Amygdala (tissue), 56 donors: ENCODE data around the gene SNX25.
"Not testable (repeated sequence)": the region's sequence is repeated elsewhere in the genome, so short reads cannot be mapped to it uniquely, and the experiment has no call there.

Experiments used
- DNase-seq, 56 donors: peaks; one replicate each; lab custom pipeline; 2025; lab: John Stamatoyannopoulos, UW

SNX25 gene

GRCh38 chr4:185209031-185209851 is at the start of gene SNX25:
SNX25 (plus strand) TSS chr4:185209598; CDS start chr4:185209827, 229 bp downstream.
- DNase-seq = peak in 55 of 56 donors; percentile 10 to 90 (median 75)

DNA sequence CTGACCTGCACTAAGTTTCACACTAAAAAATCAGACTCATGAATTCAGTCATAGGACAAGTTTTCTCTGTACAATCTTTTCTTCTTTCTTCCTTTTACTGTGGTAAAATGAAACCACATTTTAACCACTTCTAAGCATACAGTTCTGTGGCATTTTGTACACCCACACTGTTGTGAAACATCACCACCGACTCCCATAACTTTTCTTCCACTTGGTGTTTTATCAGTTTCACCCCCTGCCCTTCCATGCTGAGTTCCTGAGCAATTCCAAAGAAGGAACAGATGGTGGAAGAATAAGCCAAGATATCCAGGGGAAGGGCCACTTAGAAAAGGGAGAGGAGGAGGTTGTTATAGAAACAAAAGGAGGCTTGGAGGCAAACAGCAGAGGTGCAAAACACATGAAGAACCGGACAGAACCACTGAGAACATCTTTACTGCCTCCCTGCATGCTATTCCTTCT is 43.8 kb upstream of the SNX25 start:
- no peak for DNase-seq

- DNase-seq = no peak
Observed at GRCh38 chr4:185167234-185167633, 42.2 kb upstream of the SNX25 start.

GRCh38 chr4:185171373-185172071 is 37.9 kb upstream of the SNX25 start:
- DNase-seq = no peak

- no peak for DNase-seq
Observed at GRCh38 chr4:185179488-185179887, 29.9 kb upstream of the SNX25 start.

DNA sequence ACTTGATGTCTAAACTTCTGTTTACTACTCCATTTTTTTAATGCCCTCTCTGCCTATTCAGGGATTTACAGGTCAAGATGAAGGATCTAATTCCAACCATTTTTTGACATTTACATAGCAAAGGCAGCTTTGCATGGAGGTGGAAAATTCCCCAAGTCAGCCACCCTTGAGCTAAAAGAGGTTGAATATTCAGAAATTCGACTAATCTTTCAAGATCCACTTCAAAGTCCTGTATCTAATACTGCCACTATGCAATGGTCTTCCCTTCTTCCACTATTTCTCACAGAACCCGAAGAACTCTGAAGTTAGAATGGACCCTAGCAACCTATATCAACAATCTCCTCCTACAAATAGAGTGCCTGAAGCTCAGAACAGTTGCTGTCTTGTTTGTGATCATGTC is 27.2 kb upstream of the SNX25 start:
- DNase-seq = no peak

DNA sequence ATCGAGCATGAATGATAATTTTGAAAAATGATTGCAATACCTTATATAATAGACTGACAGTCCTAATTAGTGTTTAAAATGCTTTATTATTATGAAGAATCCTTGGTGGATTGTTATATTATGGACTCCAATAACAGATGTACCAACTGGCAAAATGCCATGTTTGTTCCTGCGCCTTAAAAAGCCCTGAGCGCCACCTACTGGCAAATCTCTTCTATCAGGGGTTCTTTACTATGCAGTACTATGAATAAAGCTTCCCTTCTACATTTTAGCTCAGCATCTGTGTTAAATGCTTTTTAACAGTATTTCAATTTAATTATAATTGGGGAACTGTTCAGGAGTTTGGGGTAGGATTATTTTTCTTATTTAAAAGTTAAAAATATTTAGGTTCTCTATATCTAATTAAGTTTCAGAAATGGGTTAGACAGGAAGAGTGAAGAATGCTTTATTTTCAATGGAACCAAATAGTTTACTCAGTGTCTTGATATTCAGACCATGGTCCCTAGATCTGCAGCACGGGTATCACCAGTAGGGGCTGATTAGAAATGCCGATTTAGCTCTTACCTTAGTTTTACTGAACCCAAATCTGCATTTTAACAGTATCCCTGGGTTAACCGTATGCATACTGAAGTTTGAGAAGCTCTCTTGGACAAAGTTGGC is 25.6 kb upstream of the SNX25 start:
- DNase-seq = peak in 49 of 56 donors; percentile 1 to 94 (median 41)

DNA sequence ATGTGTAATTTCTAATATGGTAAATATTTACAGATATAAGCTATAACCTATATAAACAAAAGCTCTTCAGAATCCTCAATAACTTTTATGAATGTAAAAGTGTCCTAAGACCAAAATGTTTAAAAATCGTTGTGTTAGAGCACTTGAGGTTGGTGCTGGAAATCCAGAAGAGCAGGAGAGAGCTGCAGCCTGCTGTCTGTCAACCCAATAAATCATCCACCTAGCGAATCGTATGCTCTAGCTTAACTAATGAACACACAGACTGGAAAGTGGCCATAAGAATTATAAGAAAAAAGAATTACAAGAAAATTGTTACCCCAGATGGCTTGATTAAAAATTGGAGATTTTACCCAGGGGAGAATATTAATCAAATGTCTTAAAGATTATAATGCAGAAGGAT is 22.6 kb upstream of the SNX25 start:
- no peak for DNase-seq

- DNase-seq = no peak
Observed at GRCh38 chr4:185189606-185190305, 19.6 kb upstream of the SNX25 start.

GRCh38 chr4:185190306-185190856 is 19.0 kb upstream of the SNX25 start:
- no peak for DNase-seq

- DNase-seq = no peak
Observed at GRCh38 chr4:185192059-185192458, 17.3 kb upstream of the SNX25 start.

- no peak for DNase-seq
Observed at GRCh38 chr4:185194924-185195888, 14.2 kb upstream of the SNX25 start.

GRCh38 chr4:185196437-185196836 is 13.0 kb upstream of the SNX25 start:
- DNase-seq = no peak

DNA sequence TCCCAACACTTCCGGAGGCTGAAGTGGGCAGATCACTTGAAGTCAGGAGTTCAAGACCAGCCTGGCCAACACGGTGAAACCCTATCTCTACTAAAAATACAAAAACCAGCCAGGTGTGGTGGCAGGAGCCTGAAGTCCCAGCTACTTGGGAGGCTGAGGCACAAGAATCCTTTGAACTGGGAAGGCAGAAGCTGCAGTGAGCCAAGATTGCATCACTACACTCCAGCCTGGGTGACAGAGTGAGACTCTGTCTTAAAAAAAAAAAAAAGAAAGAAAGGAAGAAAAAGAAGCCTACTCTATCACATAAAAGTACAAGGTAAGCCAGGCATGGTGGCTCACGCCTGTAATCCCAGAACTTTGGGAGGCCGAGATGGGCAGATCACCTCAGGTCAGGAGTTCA is 11.2 kb upstream of the SNX25 start:
- DNase-seq = not testable (repeated sequence)

DNA sequence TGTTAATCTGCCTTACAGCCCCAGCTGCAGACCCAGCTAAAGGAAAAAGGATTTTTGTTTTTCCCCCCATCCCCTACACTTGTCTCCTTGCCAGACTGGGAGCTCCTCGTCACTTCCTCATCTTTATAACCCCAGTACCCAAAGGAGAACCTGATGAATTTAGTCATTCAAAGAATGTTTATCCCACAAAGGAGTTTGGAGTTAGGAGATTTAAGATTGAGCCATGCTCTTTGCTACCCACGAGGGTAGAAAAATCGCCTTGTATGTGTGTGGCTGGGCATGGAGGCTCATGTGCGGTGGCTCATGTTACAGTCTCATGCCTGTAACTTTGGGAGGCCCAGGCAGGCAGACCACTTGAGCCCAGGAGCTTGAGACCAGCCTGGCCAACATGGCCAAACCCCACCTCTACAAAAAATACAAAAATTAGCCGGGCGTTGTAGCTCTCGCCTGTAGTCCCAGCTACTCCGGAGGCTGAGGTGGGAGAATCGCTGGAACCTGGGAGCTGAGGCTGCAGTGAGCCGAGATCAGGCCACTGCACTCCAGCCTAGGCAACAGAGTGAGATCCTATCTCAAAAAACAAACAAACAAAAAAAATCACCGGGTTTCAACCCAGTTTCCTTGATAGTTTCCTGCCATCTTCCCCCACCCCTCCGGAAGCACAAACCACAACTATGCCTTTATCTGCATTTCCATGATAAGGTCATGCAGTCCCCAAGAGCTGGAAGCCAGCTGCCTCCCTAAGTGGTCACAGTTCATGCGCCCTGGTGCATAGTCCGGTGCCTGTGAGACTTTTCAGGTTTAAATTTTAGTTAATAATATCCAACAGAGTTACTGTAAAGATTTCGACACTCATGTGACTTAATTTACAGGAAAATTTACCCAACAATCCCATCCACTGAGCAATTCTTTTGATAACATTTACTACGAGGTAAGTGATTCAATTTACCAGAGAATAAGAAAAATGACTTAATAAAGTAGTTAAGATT is 7.1 kb upstream of the SNX25 start:
- DNase-seq = no peak

DNA sequence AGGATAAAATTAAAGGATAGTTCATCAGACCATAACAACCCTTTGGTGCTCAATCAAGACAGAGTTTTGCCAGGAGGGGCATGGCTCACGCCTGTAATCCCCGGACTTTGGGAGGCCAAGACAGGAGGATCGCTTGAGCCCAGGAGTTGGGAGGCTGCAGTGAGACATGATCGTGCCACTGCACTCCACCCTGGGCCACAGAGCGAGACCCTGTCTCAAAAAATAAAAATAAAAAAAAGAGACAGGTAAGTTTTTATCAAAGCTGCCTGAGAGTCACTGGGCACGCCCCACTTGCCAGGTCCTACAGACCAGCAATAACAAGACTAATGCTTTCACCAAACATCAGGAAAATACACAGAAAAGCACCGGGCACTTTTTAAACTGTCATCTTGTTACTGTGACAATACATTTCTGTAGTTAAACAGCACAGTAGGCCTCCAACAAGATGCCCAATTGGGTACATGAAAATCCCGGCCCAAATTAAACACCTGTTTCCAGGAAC is 6.4 kb upstream of the SNX25 start:
- DNase-seq = peak in 2 of 56 donors; percentile 22 to 23

DNA sequence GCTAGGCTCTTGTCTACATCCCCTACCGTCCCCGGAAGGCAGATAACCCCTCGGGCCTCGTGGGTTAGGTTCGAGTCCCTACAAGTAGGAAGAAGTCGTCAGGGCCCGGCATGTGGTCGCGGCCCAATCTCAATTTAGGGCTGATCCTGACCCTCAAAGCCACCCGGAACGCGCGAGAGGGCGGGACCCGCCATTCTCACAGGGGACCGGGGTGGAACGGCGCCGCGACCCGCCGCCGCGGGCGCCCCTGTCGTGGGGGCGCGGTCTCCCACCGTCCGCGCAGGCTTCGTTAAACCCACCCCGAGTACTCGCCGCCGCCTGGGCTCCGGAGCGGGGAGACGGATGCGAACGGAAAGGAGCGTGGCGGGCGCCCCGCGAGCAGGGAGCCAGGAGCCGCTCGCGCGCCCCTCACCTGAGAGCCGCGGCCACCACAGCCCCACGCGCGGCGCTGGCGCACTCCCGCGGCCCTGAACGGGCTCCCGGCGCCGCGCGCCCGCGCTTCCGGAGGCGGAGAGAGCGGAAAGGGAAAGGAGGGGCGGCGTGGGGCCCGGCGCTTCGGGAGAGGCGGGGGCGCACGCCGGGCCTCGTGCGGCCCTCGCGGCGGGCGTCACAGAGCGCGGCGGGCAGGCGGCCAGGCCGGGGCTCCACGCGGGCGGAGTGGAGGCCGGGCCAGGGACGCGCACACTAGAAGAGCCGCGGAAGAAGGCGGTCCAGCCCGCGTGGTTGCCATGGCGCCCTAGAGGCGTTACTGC is 5.7 kb upstream of the SNX25 start, which contains the start of gene CFAP97:
Gene CFAP97, minus strand, starts transcription at position 515 of the 752 bp plus-strand sequence. CDS start 12,804 bp downstream, outside the sequence.
- peak; percentile 5 to 94 (median 80) for DNase-seq
